IMR-90 (cell line): Measurements from ENCODE around the gene TOR3A.

Source experiments
- CEBPB ChIP-seq: IDR thresholded peaks from 2 replicates; pipeline ENCODE4 v1.6.1; 2012; ENCODE audit warnings: low read depth, low read length, improper control_type of control experiment
- CTCF ChIP-seq: conservative IDR thresholded peaks from 2 replicates; pipeline ENCODE4 v1.5.1; 2012; ENCODE audit warnings: mild to moderate bottlenecking, low read depth, low read length, improper control_type of control experiment
- FOS ChIP-seq: fragments of 150-350 bp; IDR thresholded peaks from 2 replicates; pipeline ENCODE4 v1.6.1; 2016; ENCODE audit warnings: low read depth, low read length
- MAFK ChIP-seq: IDR thresholded peaks from 2 replicates; pipeline ENCODE4 v1.6.1; 2012; ENCODE audit warnings: low read depth, low read length, improper control_type of control experiment
- MXI1 ChIP-seq: IDR thresholded peaks from 2 replicates; pipeline ENCODE4 v1.6.1; 2012; ENCODE audit warnings: low read depth, mild to moderate bottlenecking, low read length, moderate library complexity, borderline replicate concordance
- NFE2L2 ChIP-seq: fragments of 150-350 bp; IDR thresholded peaks from 2 replicates; pipeline ENCODE4 v1.6.1; 2016; ENCODE audit warnings: low read depth, mild to moderate bottlenecking, low read length
- POLR2A ChIP-seq: IDR thresholded peaks from 2 replicates; pipeline ENCODE4 v1.6.1; 2012; ENCODE audit warnings: mild to moderate bottlenecking, low read depth, low read length
- RAD21 ChIP-seq: IDR thresholded peaks from 2 replicates; pipeline ENCODE4 v1.6.1; 2012; ENCODE audit warnings: low read length, improper control_type of control experiment
- RCOR1 ChIP-seq: IDR thresholded peaks from 2 replicates; pipeline ENCODE4 v1.6.1; 2012; ENCODE audit warnings: mild to moderate bottlenecking, low read length, improper control_type of control experiment; ENCODE audit not compliant: insufficient replicate concordance
- SMC3 ChIP-seq: fragments of 150-350 bp; IDR thresholded peaks from 2 replicates; pipeline ENCODE4 v1.6.1; 2016; ENCODE audit warnings: low read depth, mild to moderate bottlenecking, antibody characterized with exemption, low read length, moderate library complexity

- no peak for TF ChIP-seq CTCF
- TF ChIP-seq CEBPB: no peak
- no peak for TF ChIP-seq NFE2L2
- TF ChIP-seq FOS: no peak
- no peak for TF ChIP-seq SMC3
- TF ChIP-seq RCOR1: no peak
- no peak for TF ChIP-seq POLR2A
- no peak for TF ChIP-seq MAFK
- TF ChIP-seq RAD21: no peak
- no peak for TF ChIP-seq MXI1
Measured at GRCh38 chr1:179083533-179083932, 1.7 kb downstream of the TOR3A start.
